Body of pancreas (tissue), 4 donors: ENCODE results near the gene DNM2. TPM values are rescaled to one million over a fixed set of nuclear protein-coding genes. Genes with fewer than 3 reads are reported as not detected.

ENCODE experiments used
- ATAC-seq: fragments of 150-250 bp; one replicate; pipeline ENCODE4 v1.9.1; 2016
- DNase-seq, 4 donors: peaks; one replicate each; pipeline ENCODE4 v3.0.0-alpha.2; 2019
- H3K27ac ChIP-seq, 4 donors: fragments of 200-600 bp; sonication (generic); 1 replicate in 3 of 4; 2 replicates in 1 of 4; pipeline versions ENCODE4 v1.5.1 to v1.6.1; 2016 to 2019; ENCODE audit warnings: mild to moderate bottlenecking in 1 of 4, mixed read lengths in 1 of 4, moderate library complexity in 1 of 4
- H3K27me3 ChIP-seq, 2 donors: fragments of 200-600 bp; sonication (generic); one replicate each; pipeline ENCODE4 v1.6.0; 2016; ENCODE audit warnings: mild to moderate bottlenecking in 1 of 2
- H3K36me3 ChIP-seq, 2 donors: fragments of 200-600 bp; sonication (generic); replicated peaks in 1 of 2; 2 replicates each; pipeline ENCODE4 v1.5.1; 2016; ENCODE audit warnings: low read depth in 2 of 2; ENCODE audit not compliant: insufficient read depth in 1 of 2
- H3K4me1 ChIP-seq: fragments of 200-600 bp; sonication (generic); one replicate; pipeline ENCODE4 v1.6.0; 2016
- H3K4me3 ChIP-seq, 2 donors: fragments of 200-600 bp; sonication (generic); 1 replicate in 1 of 2; 2 replicates in 1 of 2; pipeline ENCODE4 v1.5.1; 2016 to 2019
- H3K9me3 ChIP-seq, 3 donors: fragments of 200-600 bp; sonication (generic); 1 replicate in 2 of 3; 2 replicates in 1 of 3; pipeline ENCODE4 v1.5.1; 2016
- CTCF ChIP-seq, 7 experiments: fragments of 450-650 bp in 4 of 7; fragments of 200-600 bp in 3 of 7; sonication (generic) in 3 of 7; IDR thresholded peaks; one replicate each; pipeline ENCODE4 v1.5.1; 2016 to 2019; ENCODE audit warnings: antibody characterized with exemption in 7 of 7
- POLR2A ChIP-seq, 3 donors: fragments of 450-650 bp; IDR thresholded peaks; one replicate each; pipeline ENCODE4 v1.6.1; 2016; ENCODE audit warnings: antibody characterized with exemption in 3 of 3, mild to moderate bottlenecking in 2 of 3
- WGBS, 2 donors: methylation state at CpG; one replicate each; pipeline ENCODE4 v1.1.5; 2017; 5-methylcytosine and 5-hydroxymethylcytosine counted together
- intact Hi-C: fragments of 100-400 bp; cut with DNase I; formaldehyde crosslinking; loops from one replicate; pipeline ENCODE4 v1.15.1; 2023
- total RNA-seq, 2 donors: library from RNA; depleted of rRNA; stranded (reverse); fragments of >200 nt; gene quantifications; one replicate each; pipeline ENCODE4 v1.1.0, GENCODE V29; 2016

The DNM2 gene
- total RNA-seq, 2 donors from 2014 or later = 98.6 to 158 TPM

GRCh38 chr19:10774893-10775292 is 57.0 kb downstream of the DNM2 start:
- no peak for DNase-seq
- WGBS, 2 donors = 92 to 98% methylated on average over 5 to 6 of the region's 6 CpGs

GRCh38 chr19:10776900-10777650 is 59.2 kb downstream of the DNM2 start:
- peak overlapping the region in 2 of 4 donors; percentile 11 to 30 for H3K27ac ChIP-seq

More at GRCh38 chr19:10774893-10775292, 57.0 kb downstream of the DNM2 start:
- peaks cover 7% of the 10 kb centered on the region for H3K4me1 ChIP-seq
- H3K27me3 ChIP-seq = no peaks in the 10 kb centered on the region
- ATAC-seq = no peak
- TF ChIP-seq CTCF (IDR thresholded peaks at IDR 0.05) (no peak), POLR2A (IDR thresholded peaks at IDR 0.05) (no peak)
- H3K27ac ChIP-seq = no peak overlapping the region
- intact Hi-C loops = no loop called here
- H3K36me3 ChIP-seq = peaks cover 16 to 33% of the 10 kb centered on the region in 2 donors
- H3K9me3 ChIP-seq = no peaks in the 10 kb centered on the region
- H3K4me3 ChIP-seq = no peak overlapping the region

GRCh38 chr19:10780368-10780767 is 62.5 kb downstream of the DNM2 start:
- peaks cover 21 to 36% of the 10 kb centered on the region in 2 donors for H3K36me3 ChIP-seq

More at GRCh38 chr19:10776900-10777650, 59.2 kb downstream of the DNM2 start:
- no peak for TF ChIP-seq POLR2A (IDR thresholded peaks at IDR 0.05)
- no peak for TF ChIP-seq CTCF (IDR thresholded peaks at IDR 0.05)
- intact Hi-C loops = no loop called here
- Histone ChIP-seq H3K9me3 (no peaks in the 10 kb centered on the region), H3K36me3 (peaks cover 16 to 33% of the 10 kb centered on the region in 2 donors), H3K27me3 (no peaks in the 10 kb centered on the region), H3K4me1 (no peaks in the 10 kb centered on the region), H3K4me3 (no peak overlapping the region)
- ATAC-seq (no peak), DNase-seq (no peak)
- WGBS, 2 donors = 79 to 83% methylated on average over 10 to 14 of the region's 14 CpGs

GRCh38 chr19:10782795-10783194 is 64.9 kb downstream of the DNM2 start:
- Histone ChIP-seq H3K36me3 (peaks cover 26 to 33% of the 10 kb centered on the region in 2 donors), H3K27ac (no peak overlapping the region), H3K9me3 (no peaks in the 10 kb centered on the region), H3K27me3 (no peaks in the 10 kb centered on the region), H3K4me3 (no peak overlapping the region), H3K4me1 (no peaks in the 10 kb centered on the region)
- 77 to 81% methylated on average over 11 to 13 of the region's 13 CpGs for WGBS, 2 donors
- ATAC-seq (no peak), DNase-seq (peak in 1 of 4 donors; percentile 30)
- TF ChIP-seq POLR2A (IDR thresholded peaks at IDR 0.05) = no peak
- no peak for TF ChIP-seq CTCF (IDR thresholded peaks at IDR 0.05)
- intact Hi-C loops = no loop called here

More at GRCh38 chr19:10780368-10780767, 62.5 kb downstream of the DNM2 start:
- H3K27me3 ChIP-seq = no peaks in the 10 kb centered on the region
- no peaks in the 10 kb centered on the region for H3K9me3 ChIP-seq
- peak; percentile 56 for ATAC-seq
- no peaks in the 10 kb centered on the region for H3K4me1 ChIP-seq
- intact Hi-C loops = no loop called here
- DNase-seq = peak in 2 of 4 donors; percentile 40 to 79
- TF ChIP-seq POLR2A (IDR thresholded peaks at IDR 0.05) (peak in 1 of 3 donors; percentile 15), CTCF (IDR thresholded peaks at IDR 0.05) (no peak)
- peak overlapping the region in 2 of 4 donors; percentile 53 to 71 for H3K27ac ChIP-seq
- H3K4me3 ChIP-seq = no peak overlapping the region
- WGBS, 2 donors = 82 to 90% methylated on average over 4 to 6 of the region's 6 CpGs
